ENCODE data around the gene PTGDS. TPM values are rescaled to one million over a fixed set of nuclear protein-coding genes. Genes with fewer than 3 reads are reported as not detected.

The PTGDS gene
- total RNA-seq, 1 donor from 2014 or later, result 3.8 TPM

DNA sequence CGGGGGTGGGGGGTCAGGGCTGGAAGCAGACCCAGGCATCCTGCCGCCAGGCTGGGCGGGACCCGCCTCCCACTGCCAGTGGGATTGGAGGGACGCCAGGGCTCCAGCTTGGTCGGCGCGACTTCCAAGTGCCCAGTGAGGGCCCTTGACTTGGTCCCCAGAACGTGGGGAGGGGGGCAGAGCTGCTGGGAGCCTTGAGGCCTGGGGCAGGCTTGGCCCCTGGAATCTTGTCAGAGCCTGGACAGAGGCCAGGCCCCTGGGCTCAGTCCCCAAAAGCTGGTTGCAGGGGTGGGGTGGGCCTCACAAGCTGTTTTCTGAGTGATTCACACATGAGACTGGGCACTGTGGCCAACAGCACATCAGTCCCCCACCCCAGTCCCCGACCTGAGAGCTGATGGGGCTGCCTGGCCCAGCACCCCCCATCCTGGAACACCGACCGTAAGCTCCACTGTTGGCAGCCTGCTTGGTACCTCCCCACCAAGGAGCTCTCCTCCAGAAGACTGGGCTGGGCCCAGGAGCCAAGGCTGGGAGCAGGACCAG lies 18.5 kb downstream of the PTGDS start:
- Histone ChIP-seq H3K36me3 (ENCODE audit: control insufficient read depth, insufficient read depth, low read length) (no peaks in the 10 kb centered on the region), H3K4me3 (ENCODE audit: low read depth, low read length) (no peak overlapping the region), H3K27me3 (ENCODE audit: control insufficient read depth, insufficient read depth, low read length) (no peaks in the 10 kb centered on the region)
- no peak for DNase-seq (ENCODE audit: low read depth)
- TF ChIP-seq, protein P1, sequence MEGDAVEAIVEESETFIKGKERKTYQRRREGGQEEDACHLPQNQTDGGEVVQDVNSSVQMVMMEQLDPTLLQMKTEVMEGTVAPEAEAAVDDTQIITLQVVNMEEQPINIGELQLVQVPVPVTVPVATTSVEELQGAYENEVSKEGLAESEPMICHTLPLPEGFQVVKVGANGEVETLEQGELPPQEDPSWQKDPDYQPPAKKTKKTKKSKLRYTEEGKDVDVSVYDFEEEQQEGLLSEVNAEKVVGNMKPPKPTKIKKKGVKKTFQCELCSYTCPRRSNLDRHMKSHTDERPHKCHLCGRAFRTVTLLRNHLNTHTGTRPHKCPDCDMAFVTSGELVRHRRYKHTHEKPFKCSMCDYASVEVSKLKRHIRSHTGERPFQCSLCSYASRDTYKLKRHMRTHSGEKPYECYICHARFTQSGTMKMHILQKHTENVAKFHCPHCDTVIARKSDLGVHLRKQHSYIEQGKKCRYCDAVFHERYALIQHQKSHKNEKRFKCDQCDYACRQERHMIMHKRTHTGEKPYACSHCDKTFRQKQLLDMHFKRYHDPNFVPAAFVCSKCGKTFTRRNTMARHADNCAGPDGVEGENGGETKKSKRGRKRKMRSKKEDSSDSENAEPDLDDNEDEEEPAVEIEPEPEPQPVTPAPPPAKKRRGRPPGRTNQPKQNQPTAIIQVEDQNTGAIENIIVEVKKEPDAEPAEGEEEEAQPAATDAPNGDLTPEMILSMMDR (IDR thresholded peaks at IDR 0.05; ENCODE audit: insufficient read depth, low read length, poor library complexity, severe bottlenecking), result no peak

DNA sequence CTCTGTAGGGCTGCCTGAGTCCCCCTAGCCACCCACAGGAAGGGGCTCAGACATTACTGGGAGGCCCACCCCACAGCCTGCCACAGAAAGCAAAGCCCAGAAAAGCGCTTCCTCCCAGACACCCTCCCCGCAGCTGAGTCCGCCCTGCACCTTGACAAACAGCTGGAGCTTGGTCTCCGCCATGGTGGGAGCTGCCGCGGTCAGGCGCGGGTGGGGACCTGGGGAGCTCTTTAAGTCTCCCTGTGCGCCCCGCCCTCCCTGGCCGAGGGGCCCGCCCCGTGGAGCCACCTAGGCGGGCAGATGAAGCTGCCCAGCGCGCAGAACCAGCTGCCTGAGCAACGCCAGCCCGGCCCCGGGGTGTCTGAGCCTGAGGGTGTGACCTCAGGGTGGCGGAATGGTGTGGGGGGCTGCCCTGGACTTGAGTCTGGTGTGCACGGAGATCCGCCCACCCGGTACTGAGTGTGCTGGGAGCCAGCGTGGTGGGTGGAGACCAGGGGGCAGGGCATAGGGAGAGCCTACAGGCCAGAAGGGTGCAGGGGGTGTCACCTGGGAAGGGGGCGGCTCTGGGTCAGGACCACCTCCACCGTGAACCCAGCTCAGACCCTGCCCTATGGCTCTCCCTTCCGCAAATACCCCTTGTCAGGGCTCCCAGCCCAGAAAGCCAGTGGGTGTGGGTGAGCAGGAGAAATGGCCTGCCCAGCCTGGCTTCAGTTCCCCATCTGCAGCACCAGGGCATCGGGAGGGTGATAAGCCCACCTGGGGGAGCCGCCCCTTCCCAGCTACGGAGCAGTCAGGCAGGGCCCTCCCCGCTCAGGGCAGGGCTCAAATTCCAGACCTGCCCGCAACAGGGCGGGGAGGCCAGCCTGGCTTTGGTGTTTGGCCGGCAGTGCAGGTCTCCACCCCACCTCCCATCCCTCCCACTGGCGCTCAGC lies 19.3 kb downstream of the PTGDS start, which contains the start of gene CLIC3:
Gene CLIC3 (minus strand): TSS at position 208 of the 932 bp plus-strand sequence. CDS start 25 bp downstream, at position 183.
- Histone ChIP-seq H3K27me3 (ENCODE audit: control insufficient read depth, insufficient read depth, low read length) (no peaks in the 10 kb centered on the region), H3K4me3 (ENCODE audit: low read depth, low read length) (no peak within 1 kb of the TSS)
- TF ChIP-seq, protein P1 (IDR thresholded peaks at IDR 0.05; ENCODE audit: insufficient read depth, low read length, poor library complexity, severe bottlenecking), result no peak

DNA sequence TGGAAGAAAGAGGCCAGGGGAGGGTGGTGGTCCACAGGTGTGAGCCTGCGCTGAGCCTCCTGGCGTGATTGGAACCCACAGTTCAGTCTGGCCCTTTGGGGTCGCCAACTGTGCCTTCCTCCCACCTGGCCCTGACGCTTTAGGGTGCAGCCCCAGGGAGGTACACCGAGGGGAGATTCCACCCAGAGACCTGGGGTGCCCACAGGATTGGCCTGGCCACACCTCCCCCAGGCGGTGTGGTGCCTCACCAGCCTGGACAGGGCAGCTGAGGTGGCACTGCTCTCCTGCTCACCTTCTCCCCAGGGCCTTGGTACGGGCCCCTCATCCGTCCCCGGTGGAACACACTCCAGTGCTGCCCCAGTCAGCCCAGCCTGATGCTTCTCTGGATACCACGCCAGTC lies 20.1 kb downstream of the PTGDS start:
- no peaks in the 10 kb centered on the region for H3K27me3 ChIP-seq (ENCODE audit: control insufficient read depth, insufficient read depth, low read length)
- TF ChIP-seq, protein P1 (IDR thresholded peaks at IDR 0.05; ENCODE audit: insufficient read depth, low read length, poor library complexity, severe bottlenecking), result no peak
- no peaks in the 10 kb centered on the region for H3K36me3 ChIP-seq (ENCODE audit: control insufficient read depth, insufficient read depth, low read length)
- no peak for DNase-seq (ENCODE audit: low read depth)
- no peak overlapping the region for H3K4me3 ChIP-seq (ENCODE audit: low read depth, low read length)

More for the DNA sequence above, 19.3 kb downstream of the PTGDS start, which contains the start of gene CLIC3:
- no peaks in the 10 kb centered on the region for H3K36me3 ChIP-seq (ENCODE audit: control insufficient read depth, insufficient read depth, low read length)
- no peak for DNase-seq (ENCODE audit: low read depth)

DNA sequence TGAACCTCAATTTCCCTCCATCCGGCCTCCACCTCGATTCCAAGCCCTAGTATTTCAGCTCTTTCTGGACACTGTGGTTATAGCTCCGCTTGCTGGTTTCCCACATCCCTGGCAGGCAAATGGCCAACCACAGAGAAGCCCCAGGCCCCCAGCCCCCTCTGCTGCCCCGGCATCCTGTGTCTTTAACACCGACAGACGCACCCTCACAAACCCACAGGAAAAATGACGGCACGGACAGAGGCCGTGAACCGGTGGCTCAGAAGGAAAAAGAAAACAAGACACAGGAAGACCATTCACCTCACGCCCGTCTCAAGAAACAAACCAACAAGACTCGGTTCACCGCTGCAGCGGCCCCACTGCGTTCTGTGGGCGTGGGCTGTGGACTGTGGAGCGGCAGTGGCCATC lies 20.5 kb downstream of the PTGDS start:
- Histone ChIP-seq H3K4me3 (ENCODE audit: low read depth, low read length) (no peak overlapping the region), H3K27me3 (ENCODE audit: control insufficient read depth, insufficient read depth, low read length) (no peaks in the 10 kb centered on the region), H3K36me3 (ENCODE audit: control insufficient read depth, insufficient read depth, low read length) (no peaks in the 10 kb centered on the region)
- TF ChIP-seq, protein P1 (IDR thresholded peaks at IDR 0.05; ENCODE audit: insufficient read depth, low read length, poor library complexity, severe bottlenecking), result peak; percentile 17
- no peak for DNase-seq (ENCODE audit: low read depth)

DNA sequence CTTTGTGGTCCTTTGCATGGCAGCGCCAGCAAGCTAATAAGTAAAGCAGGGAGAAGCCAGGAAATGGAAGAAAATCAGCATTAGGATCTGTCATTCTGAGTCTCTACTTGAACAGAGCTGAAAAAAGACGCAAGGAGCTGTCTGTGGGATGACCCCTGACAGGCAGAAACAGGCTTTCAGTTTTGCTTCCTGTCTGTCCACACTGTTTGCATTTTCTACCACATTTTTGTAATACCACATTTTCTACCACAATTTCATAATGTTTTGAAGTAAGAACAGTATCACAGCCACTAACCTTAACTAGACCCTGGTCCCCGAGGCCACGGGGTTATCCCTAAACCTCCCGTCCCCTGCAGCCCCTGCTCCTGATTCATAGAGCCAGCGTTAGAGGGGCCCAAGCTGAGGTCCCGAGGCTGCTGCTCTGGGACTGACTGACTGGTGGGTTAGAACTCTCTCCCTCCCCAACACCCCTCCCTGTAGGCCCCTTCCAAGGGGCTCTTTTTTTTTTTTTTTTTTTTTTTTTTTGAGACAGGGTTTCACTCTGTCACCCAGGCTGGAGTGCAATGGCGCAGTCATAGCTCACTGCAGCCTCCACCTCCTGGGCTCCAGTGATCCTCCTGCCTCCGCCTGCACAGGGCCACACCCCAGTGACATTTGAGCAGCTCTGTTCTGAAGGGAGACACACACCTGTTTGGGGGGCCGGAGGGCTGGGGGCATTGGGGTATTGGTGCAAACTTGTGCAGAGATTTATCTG lies 23.1 kb downstream of the PTGDS start:
- DNase-seq (ENCODE audit: low read depth), result no peak

More for the DNA sequence above, 23.1 kb downstream of the PTGDS start:
- no peaks in the 10 kb centered on the region for H3K27me3 ChIP-seq (ENCODE audit: control insufficient read depth, insufficient read depth, low read length)
- H3K36me3 ChIP-seq (ENCODE audit: control insufficient read depth, insufficient read depth, low read length), result no peaks in the 10 kb centered on the region
- TF ChIP-seq, protein P1 (IDR thresholded peaks at IDR 0.05; ENCODE audit: insufficient read depth, low read length, poor library complexity, severe bottlenecking), result no peak
- H3K4me3 ChIP-seq (ENCODE audit: low read depth, low read length), result no peak overlapping the region
